ENCODE results near the gene CARNS1. TPM values are rescaled to one million over a fixed set of nuclear protein-coding genes. Genes with fewer than 3 reads are reported as not detected.

The CARNS1 gene
- total RNA-seq, 1 donor from 2014 or later = 1.7 TPM

GRCh38 chr11:67410369-67410831 is 5.1 kb upstream of the CARNS1 start:
- Histone ChIP-seq H3K27ac (no peak overlapping the region), H3K36me3 (no peaks in the 10 kb centered on the region), H3K9me3 (no peaks in the 10 kb centered on the region), H3K4me1 (peaks cover 8% of the 10 kb centered on the region), H3K4me3 (no peak overlapping the region), H3K27me3 (peaks cover 5% of the 10 kb centered on the region)
- no peak for TF ChIP-seq CTCF (IDR thresholded peaks at IDR 0.05)
- TF ChIP-seq POLR2AphosphoS5 (IDR thresholded peaks at IDR 0.05; ENCODE audit: insufficient read depth in 1 of 2, low read depth in 1 of 2) = no peak
- TF ChIP-seq POLR2A (IDR thresholded peaks at IDR 0.05) = no peak
- intact Hi-C loops (cut with DNase I) = no loop called here
- DNase-seq (ENCODE audit: extremely low spot score in 2 of 2) = no peak

GRCh38 chr11:67410984-67411784 is 4.3 kb upstream of the CARNS1 start:
- H3K4me3 ChIP-seq = no peak overlapping the region
- no peak overlapping the region for H3K27ac ChIP-seq
- no peak for TF ChIP-seq POLR2AphosphoS5 (IDR thresholded peaks at IDR 0.05; ENCODE audit: insufficient read depth in 1 of 2, low read depth in 1 of 2)
- no peak for TF ChIP-seq POLR2A (IDR thresholded peaks at IDR 0.05)
- no peak for TF ChIP-seq CTCF (IDR thresholded peaks at IDR 0.05)
- DNase-seq (ENCODE audit: extremely low spot score in 2 of 2) = no peak
- peaks cover 16% of the 10 kb centered on the region for H3K4me1 ChIP-seq
- no peaks in the 10 kb centered on the region for H3K9me3 ChIP-seq
- H3K36me3 ChIP-seq = no peaks in the 10 kb centered on the region
- H3K27me3 ChIP-seq = peaks cover 5% of the 10 kb centered on the region
- intact Hi-C loops (cut with DNase I) = no loop called here

DNA sequence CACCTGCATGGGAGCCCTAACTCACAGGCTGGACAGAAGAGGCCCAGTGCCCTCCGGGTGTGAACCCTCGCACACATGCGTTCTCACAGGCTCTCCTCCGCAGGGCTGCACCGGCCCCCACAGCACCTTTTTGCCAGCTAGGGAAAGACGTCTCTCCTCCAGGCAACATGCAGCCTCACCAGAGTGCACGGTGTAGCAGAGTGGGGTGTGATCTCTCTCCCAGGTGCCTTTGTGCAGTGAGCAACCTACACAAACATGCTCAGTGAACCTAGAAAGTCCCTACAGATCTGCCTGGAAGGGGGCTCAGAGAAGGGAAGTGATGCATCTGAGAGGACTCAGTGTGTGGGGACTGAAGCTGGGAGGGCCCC is 3.7 kb upstream of the CARNS1 start:
- DNase-seq (ENCODE audit: extremely low spot score in 2 of 2) = no peak
- H3K9me3 ChIP-seq = no peaks in the 10 kb centered on the region
- H3K4me3 ChIP-seq = no peak overlapping the region
- TF ChIP-seq POLR2A (IDR thresholded peaks at IDR 0.05) = no peak
- no peak for TF ChIP-seq POLR2AphosphoS5 (IDR thresholded peaks at IDR 0.05; ENCODE audit: insufficient read depth in 1 of 2, low read depth in 1 of 2)
- no peak for TF ChIP-seq CTCF (IDR thresholded peaks at IDR 0.05)
- no peak overlapping the region for H3K27ac ChIP-seq
- peaks cover 22% of the 10 kb centered on the region for H3K4me1 ChIP-seq
- H3K27me3 ChIP-seq = peaks cover 5% of the 10 kb centered on the region
- H3K36me3 ChIP-seq = no peaks in the 10 kb centered on the region
- intact Hi-C loops (cut with DNase I) = no loop called here

GRCh38 chr11:67412495-67413179 is 2.8 kb upstream of the CARNS1 start:
- peaks cover 5% of the 10 kb centered on the region for H3K27me3 ChIP-seq
- intact Hi-C loops (cut with DNase I) = no loop called here
- H3K4me3 ChIP-seq = no peak overlapping the region
- H3K9me3 ChIP-seq = no peaks in the 10 kb centered on the region
- TF ChIP-seq CTCF (IDR thresholded peaks at IDR 0.05) (no peak), POLR2A (IDR thresholded peaks at IDR 0.05) (no peak), POLR2AphosphoS5 (IDR thresholded peaks at IDR 0.05; ENCODE audit: insufficient read depth in 1 of 2, low read depth in 1 of 2) (no peak)
- H3K36me3 ChIP-seq = no peaks in the 10 kb centered on the region
- H3K27ac ChIP-seq = no peak overlapping the region
- peaks cover 30% of the 10 kb centered on the region for H3K4me1 ChIP-seq
- DNase-seq (ENCODE audit: extremely low spot score in 2 of 2) = no peak
